ENCODE measurements around the gene CDH20. TPM values are rescaled to one million over a fixed set of nuclear protein-coding genes. Genes with fewer than 3 reads are reported as not detected.

Gene CDH20
- total RNA-seq, 1 experiment from 2014 or later: not detected

DNA sequence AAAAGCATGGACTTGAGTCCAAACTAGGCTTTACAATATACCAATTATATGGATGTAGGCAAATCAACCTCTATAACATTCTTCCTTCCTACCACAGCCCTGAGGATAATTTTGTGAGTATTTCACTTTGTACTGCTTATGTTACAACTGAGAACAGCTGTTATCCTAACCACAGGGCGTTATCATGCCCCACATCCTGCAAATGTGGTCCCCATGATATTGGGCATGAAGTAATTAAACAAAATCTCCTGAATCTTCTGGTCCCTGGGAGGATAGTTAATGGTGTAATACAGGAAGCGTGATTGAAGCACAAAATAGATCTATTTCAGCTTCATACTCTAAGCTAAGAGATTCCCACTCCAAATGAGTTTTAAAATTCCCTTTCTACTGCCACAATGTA is 223.6 kb downstream of the CDH20 start:
- no peaks in the 10 kb centered on the region for H3K36me3 ChIP-seq (ENCODE audit: insufficient read depth, low read length)
- H3K4me2 ChIP-seq (ENCODE audit: low read depth, low read length, poor library complexity, severe bottlenecking): no peak overlapping the region
- no peak overlapping the region for H3K27ac ChIP-seq (ENCODE audit: low read length)
- no peak for DNase-seq
- no peaks in the 10 kb centered on the region for H3K27me3 ChIP-seq (ENCODE audit: low read length)
- H3K9me3 ChIP-seq (ENCODE audit: low read length): no peaks in the 10 kb centered on the region
- H3K4me3 ChIP-seq (ENCODE audit: low read length): no peak overlapping the region
- no peaks in the 10 kb centered on the region for H3K79me2 ChIP-seq (ENCODE audit: low read length)
- no peaks in the 10 kb centered on the region for H3K4me1 ChIP-seq (ENCODE audit: low read length)
- H2AFZ ChIP-seq (ENCODE audit: low read length): no peak overlapping the region
- H3K9me2 ChIP-seq (replicated peaks; ENCODE audit: insufficient read depth, low read length): no peaks in the 10 kb centered on the region
- no peaks in the 10 kb centered on the region for H4K20me1 ChIP-seq (ENCODE audit: insufficient read depth, low read depth, low read length)
- no peak overlapping the region for H3K9ac ChIP-seq (ENCODE audit: low read length)

GRCh38 chr18:61569176-61569892 is 236.1 kb downstream of the CDH20 start:
- H3K9me3 ChIP-seq (ENCODE audit: low read length): no peaks in the 10 kb centered on the region
- no peak overlapping the region for H3K4me3 ChIP-seq (ENCODE audit: low read length)
- H2AFZ ChIP-seq (ENCODE audit: low read length): no peak overlapping the region

DNA sequence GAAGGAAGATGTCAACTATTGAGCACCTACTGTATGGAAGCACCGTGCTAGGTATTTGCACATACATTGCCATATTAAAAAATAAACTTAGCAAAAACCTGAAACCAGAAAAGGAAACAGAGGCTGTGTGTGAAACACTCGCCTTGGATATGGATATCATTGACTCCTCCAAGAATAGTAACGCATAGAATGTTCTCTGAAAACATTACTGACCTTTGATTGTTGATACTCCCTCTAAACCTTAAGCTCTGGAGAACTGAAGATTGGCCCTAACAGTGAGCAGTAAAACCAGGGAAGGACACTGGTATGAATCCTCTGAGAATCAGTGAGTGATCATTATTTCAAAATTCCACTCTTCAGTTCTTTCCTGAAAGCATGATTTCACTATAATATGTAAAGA is 236.8 kb downstream of the CDH20 start:
- Histone ChIP-seq H3K9me3 (ENCODE audit: low read length) (no peaks in the 10 kb centered on the region), H3K9ac (ENCODE audit: low read length) (no peak overlapping the region), H3K9me2 (replicated peaks; ENCODE audit: insufficient read depth, low read length) (no peaks in the 10 kb centered on the region), H3K4me3 (ENCODE audit: low read length) (no peak overlapping the region), H3K4me2 (ENCODE audit: low read depth, low read length, poor library complexity, severe bottlenecking) (no peak overlapping the region), H3K27ac (ENCODE audit: low read length) (no peak overlapping the region), H2AFZ (ENCODE audit: low read length) (no peak overlapping the region), H3K79me2 (ENCODE audit: low read length) (no peaks in the 10 kb centered on the region), H3K4me1 (ENCODE audit: low read length) (no peaks in the 10 kb centered on the region), H3K27me3 (ENCODE audit: low read length) (no peaks in the 10 kb centered on the region), H3K36me3 (ENCODE audit: insufficient read depth, low read length) (no peaks in the 10 kb centered on the region), H4K20me1 (ENCODE audit: insufficient read depth, low read depth, low read length) (no peaks in the 10 kb centered on the region)
- DNase-seq: no peak

More at GRCh38 chr18:61569176-61569892, 236.1 kb downstream of the CDH20 start:
- DNase-seq: no peak
- no peak overlapping the region for H3K9ac ChIP-seq (ENCODE audit: low read length)
- no peaks in the 10 kb centered on the region for H3K4me1 ChIP-seq (ENCODE audit: low read length)
- H3K27me3 ChIP-seq (ENCODE audit: low read length): no peaks in the 10 kb centered on the region
- H3K4me2 ChIP-seq (ENCODE audit: low read depth, low read length, poor library complexity, severe bottlenecking): no peak overlapping the region
- no peaks in the 10 kb centered on the region for H3K9me2 ChIP-seq (replicated peaks; ENCODE audit: insufficient read depth, low read length)
- no peak overlapping the region for H3K27ac ChIP-seq (ENCODE audit: low read length)
- no peaks in the 10 kb centered on the region for H4K20me1 ChIP-seq (ENCODE audit: insufficient read depth, low read depth, low read length)
- H3K36me3 ChIP-seq (ENCODE audit: insufficient read depth, low read length): no peaks in the 10 kb centered on the region
- H3K79me2 ChIP-seq (ENCODE audit: low read length): no peaks in the 10 kb centered on the region

- Histone ChIP-seq H4K20me1 (ENCODE audit: insufficient read depth, low read depth, low read length) (no peaks in the 10 kb centered on the region), H3K79me2 (ENCODE audit: low read length) (no peaks in the 10 kb centered on the region), H3K36me3 (ENCODE audit: insufficient read depth, low read length) (no peaks in the 10 kb centered on the region), H3K27ac (ENCODE audit: low read length) (no peak overlapping the region), H3K9me2 (replicated peaks; ENCODE audit: insufficient read depth, low read length) (no peaks in the 10 kb centered on the region), H3K9me3 (ENCODE audit: low read length) (no peaks in the 10 kb centered on the region), H2AFZ (ENCODE audit: low read length) (no peak overlapping the region), H3K4me1 (ENCODE audit: low read length) (no peaks in the 10 kb centered on the region), H3K27me3 (ENCODE audit: low read length) (0 out of 2 replicates have a peak, but pooled peaks cover 2% of the 10 kb centered on the region), H3K9ac (ENCODE audit: low read length) (no peak overlapping the region), H3K4me3 (ENCODE audit: low read length) (no peak overlapping the region), H3K4me2 (ENCODE audit: low read depth, low read length, poor library complexity, severe bottlenecking) (no peak overlapping the region)
- no peak for DNase-seq
Observed at GRCh38 chr18:61572084-61572655, 238.9 kb downstream of the CDH20 start.

DNA sequence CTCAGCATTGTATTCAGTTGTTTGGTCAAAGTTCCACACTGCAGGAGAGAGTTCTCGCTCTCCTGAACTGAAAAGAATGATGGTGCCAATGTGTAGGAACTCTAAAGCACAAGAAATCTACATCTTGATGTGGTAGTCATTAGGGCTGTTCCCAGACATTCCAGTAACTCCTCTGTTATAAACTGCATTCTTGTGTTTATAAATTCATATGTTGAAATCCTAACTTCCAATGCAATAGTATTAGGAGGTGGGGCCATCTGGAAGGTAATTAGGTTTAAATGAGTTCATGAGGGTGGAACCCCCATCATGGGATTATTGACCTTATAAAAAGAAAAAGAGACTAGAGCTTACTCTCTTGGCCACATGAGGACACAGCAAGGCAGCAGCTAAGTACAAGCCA is 239.6 kb downstream of the CDH20 start:
- Histone ChIP-seq H3K9me2 (replicated peaks; ENCODE audit: insufficient read depth, low read length) (no peaks in the 10 kb centered on the region), H2AFZ (ENCODE audit: low read length) (no peak overlapping the region)

DNA sequence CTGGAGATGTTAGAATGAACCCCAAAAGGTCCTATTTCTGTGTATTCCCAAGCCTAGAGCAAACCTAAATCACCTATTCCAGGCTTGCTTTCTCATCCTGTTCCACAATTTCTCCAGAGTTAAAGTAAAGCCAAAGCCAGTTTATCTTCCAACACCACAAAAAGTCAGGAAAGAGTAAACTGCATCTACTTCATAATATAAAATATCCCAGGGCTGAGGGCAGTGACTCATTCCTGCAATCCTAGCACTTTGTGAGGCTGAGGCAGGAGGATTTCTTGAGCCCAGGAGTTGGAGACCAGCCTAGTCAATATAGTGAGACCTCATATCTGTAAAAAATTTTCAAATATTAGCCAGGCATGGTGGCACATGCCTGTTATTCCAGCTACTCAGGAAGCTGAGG is 241.4 kb downstream of the CDH20 start:
- Histone ChIP-seq H3K4me1 (ENCODE audit: low read length) (no peaks in the 10 kb centered on the region), H3K79me2 (ENCODE audit: low read length) (no peaks in the 10 kb centered on the region), H3K4me2 (ENCODE audit: low read depth, low read length, poor library complexity, severe bottlenecking) (no peak overlapping the region), H3K27ac (ENCODE audit: low read length) (no peak overlapping the region), H3K9me3 (ENCODE audit: low read length) (no peaks in the 10 kb centered on the region), H3K36me3 (ENCODE audit: insufficient read depth, low read length) (no peaks in the 10 kb centered on the region), H4K20me1 (ENCODE audit: insufficient read depth, low read depth, low read length) (no peaks in the 10 kb centered on the region), H3K9ac (ENCODE audit: low read length) (no peak overlapping the region), H2AFZ (ENCODE audit: low read length) (no peak overlapping the region), H3K4me3 (ENCODE audit: low read length) (no peak overlapping the region), H3K9me2 (replicated peaks; ENCODE audit: insufficient read depth, low read length) (no peaks in the 10 kb centered on the region), H3K27me3 (ENCODE audit: low read length) (0 out of 2 replicates have a peak, but pooled peaks cover 2% of the 10 kb centered on the region)
- DNase-seq: no peak

More for the DNA sequence above, 239.6 kb downstream of the CDH20 start:
- H3K4me1 ChIP-seq (ENCODE audit: low read length): no peaks in the 10 kb centered on the region
- no peak overlapping the region for H3K27ac ChIP-seq (ENCODE audit: low read length)
- H3K9ac ChIP-seq (ENCODE audit: low read length): no peak overlapping the region
- H4K20me1 ChIP-seq (ENCODE audit: insufficient read depth, low read depth, low read length): no peaks in the 10 kb centered on the region
- no peaks in the 10 kb centered on the region for H3K36me3 ChIP-seq (ENCODE audit: insufficient read depth, low read length)
- H3K4me2 ChIP-seq (ENCODE audit: low read depth, low read length, poor library complexity, severe bottlenecking): no peak overlapping the region
- no peak for DNase-seq
- H3K27me3 ChIP-seq (ENCODE audit: low read length): 0 out of 2 replicates have a peak, but pooled peaks cover 2% of the 10 kb centered on the region
- no peak overlapping the region for H3K4me3 ChIP-seq (ENCODE audit: low read length)
- H3K9me3 ChIP-seq (ENCODE audit: low read length): no peaks in the 10 kb centered on the region
- H3K79me2 ChIP-seq (ENCODE audit: low read length): no peaks in the 10 kb centered on the region

DNA sequence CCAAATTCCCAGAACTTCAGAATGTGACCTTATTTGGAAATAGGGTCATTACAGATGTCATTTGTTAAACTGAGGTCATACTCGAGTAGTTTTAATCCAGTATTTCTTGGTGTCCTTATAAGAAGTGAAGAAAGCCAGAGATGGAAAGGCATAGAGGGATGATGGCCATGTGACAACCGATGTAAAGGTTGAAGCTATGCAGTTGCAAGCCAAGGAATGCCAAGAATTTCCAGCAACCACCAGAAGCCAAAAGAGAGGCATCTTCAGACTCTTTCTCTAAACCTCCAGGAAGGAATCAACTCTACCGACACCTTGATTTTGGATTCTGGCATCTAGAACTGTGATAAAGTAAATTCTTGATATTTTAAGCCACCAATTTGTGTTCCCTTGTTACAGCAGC is 242.2 kb downstream of the CDH20 start:
- no peak overlapping the region for H3K4me2 ChIP-seq (ENCODE audit: low read depth, low read length, poor library complexity, severe bottlenecking)
- H3K27me3 ChIP-seq (ENCODE audit: low read length): 0 out of 2 replicates have a peak, but pooled peaks cover 2% of the 10 kb centered on the region
- no peaks in the 10 kb centered on the region for H3K4me1 ChIP-seq (ENCODE audit: low read length)
- no peak for DNase-seq
- H4K20me1 ChIP-seq (ENCODE audit: insufficient read depth, low read depth, low read length): no peaks in the 10 kb centered on the region
- H3K9me3 ChIP-seq (ENCODE audit: low read length): no peaks in the 10 kb centered on the region
- H3K36me3 ChIP-seq (ENCODE audit: insufficient read depth, low read length): no peaks in the 10 kb centered on the region
- H3K9ac ChIP-seq (ENCODE audit: low read length): no peak overlapping the region
- no peaks in the 10 kb centered on the region for H3K9me2 ChIP-seq (replicated peaks; ENCODE audit: insufficient read depth, low read length)
- H3K27ac ChIP-seq (ENCODE audit: low read length): no peak overlapping the region
- no peak overlapping the region for H3K4me3 ChIP-seq (ENCODE audit: low read length)
- no peaks in the 10 kb centered on the region for H3K79me2 ChIP-seq (ENCODE audit: low read length)
- H2AFZ ChIP-seq (ENCODE audit: low read length): no peak overlapping the region

GRCh38 chr18:61578846-61579245 is 245.6 kb downstream of the CDH20 start:
- H3K27ac ChIP-seq (ENCODE audit: low read length): no peak overlapping the region
- 0 out of 2 replicates have a peak, but pooled peaks cover 2% of the 10 kb centered on the region for H3K27me3 ChIP-seq (ENCODE audit: low read length)
- no peak for DNase-seq
- H3K4me3 ChIP-seq (ENCODE audit: low read length): no peak overlapping the region
- no peak overlapping the region for H2AFZ ChIP-seq (ENCODE audit: low read length)
- H4K20me1 ChIP-seq (ENCODE audit: insufficient read depth, low read depth, low read length): no peaks in the 10 kb centered on the region
- H3K9me3 ChIP-seq (ENCODE audit: low read length): no peaks in the 10 kb centered on the region
- H3K36me3 ChIP-seq (ENCODE audit: insufficient read depth, low read length): no peaks in the 10 kb centered on the region
- H3K9me2 ChIP-seq (replicated peaks; ENCODE audit: insufficient read depth, low read length): no peaks in the 10 kb centered on the region
- H3K9ac ChIP-seq (ENCODE audit: low read length): no peak overlapping the region
- no peaks in the 10 kb centered on the region for H3K4me1 ChIP-seq (ENCODE audit: low read length)
- no peaks in the 10 kb centered on the region for H3K79me2 ChIP-seq (ENCODE audit: low read length)
- no peak overlapping the region for H3K4me2 ChIP-seq (ENCODE audit: low read depth, low read length, poor library complexity, severe bottlenecking)

All from Karpas-422 (cell line).